MM.1S (cell line): ENCODE measurements around the gene PSMG3.

Source experiments
- EZH2 ChIP-seq: fragments of 300-600 bp; sonication (generic); optimal IDR thresholded peaks from 2 replicates; pipeline ENCODE3; 2017; ENCODE audit warnings: low read depth, mild to moderate bottlenecking, antibody characterized with exemption, low read length, mixed read lengths
- EZH2phosphoT487 ChIP-seq: fragments of 300-600 bp; sonication (generic); IDR thresholded peaks from 2 replicates; pipeline ENCODE4 v1.6.1; 2018; ENCODE audit warnings: antibody characterized with exemption, low read length

GRCh38 chr7:1544178-1544895 is 25.5 kb downstream of the PSMG3 start:
- no peak for TF ChIP-seq EZH2
- TF ChIP-seq EZH2phosphoT487 = no peak
